Smooth muscle cell (in vitro differentiated cells): ENCODE measurements around the gene PHKG2. TPM values are rescaled to one million over a fixed set of nuclear protein-coding genes. Genes with fewer than 3 reads are reported as not detected.

Experiments used
- DNase-seq: peaks from one replicate; lab custom pipeline; 2025; ENCODE audit not compliant: unreplicated experiment; lab: John Stamatoyannopoulos, UW
- H2AFZ ChIP-seq: fragments of 200-600 bp; sonication (generic); 2 replicates; pipeline ENCODE4 v1.6.0; 2016; ENCODE audit warnings: antibody characterized with exemption, low read depth, mild to moderate bottlenecking
- H3F3A ChIP-seq: fragments of 200-600 bp; sonication (generic); 2 replicates; pipeline ENCODE4 v1.6.0; 2017; ENCODE audit warnings: antibody characterized with exemption, low read depth
- H3K27ac ChIP-seq: fragments of 200-600 bp; sonication (generic); 2 replicates; pipeline ENCODE4 v1.5.1; 2016; ENCODE audit warnings: low read depth, mild to moderate bottlenecking
- H3K27me3 ChIP-seq: fragments of 200-600 bp; sonication (generic); 2 replicates; pipeline ENCODE4 v1.6.1; 2016; ENCODE audit warnings: low read depth, mild to moderate bottlenecking
- H3K36me3 ChIP-seq: fragments of 200-600 bp; sonication (generic); 2 replicates; pipeline ENCODE4 v1.5.1; 2016; ENCODE audit warnings: low read depth
- H3K4me1 ChIP-seq: fragments of 200-600 bp; sonication (generic); 2 replicates; pipeline ENCODE4 v1.5.1; 2016; ENCODE audit warnings: low read depth
- H3K4me2 ChIP-seq: fragments of 200-600 bp; sonication (generic); 2 replicates; pipeline ENCODE4 v1.6.0; 2016; ENCODE audit warnings: mild to moderate bottlenecking
- H3K4me3 ChIP-seq: fragments of 200-600 bp; sonication (generic); 2 replicates; pipeline ENCODE4 v1.5.1; 2016; ENCODE audit warnings: mild to moderate bottlenecking
- H3K79me2 ChIP-seq: fragments of 200-600 bp; sonication (generic); 2 replicates; pipeline ENCODE4 v1.6.0; 2016; ENCODE audit warnings: low read depth, mild to moderate bottlenecking
- H3K9ac ChIP-seq: fragments of 200-600 bp; sonication (generic); 2 replicates; pipeline ENCODE4 v1.6.0; 2016; ENCODE audit warnings: low read depth
- H3K9me3 ChIP-seq: fragments of 200-600 bp; sonication (generic); replicated peaks from 2 replicates; pipeline ENCODE4 v1.5.1; 2016; ENCODE audit warnings: low read depth
- H4K20me1 ChIP-seq: fragments of 200-600 bp; sonication (generic); 2 replicates; pipeline ENCODE4 v1.6.0; 2016; ENCODE audit warnings: low read depth
- CTCF ChIP-seq: fragments of 200-600 bp; sonication (generic); IDR thresholded peaks from 2 replicates; pipeline ENCODE4 v1.5.1; 2017; ENCODE audit warnings: borderline replicate concordance, mild to moderate bottlenecking, antibody characterized with exemption; ENCODE audit not compliant: insufficient read depth, poor library complexity, severe bottlenecking
- WGBS: methylation state at CpG from one replicate; pipeline ENCODE4 v1.1.7; 2016; ENCODE audit warnings: low lambda C conversion rate; 5-methylcytosine and 5-hydroxymethylcytosine counted together
- polyA plus RNA-seq: library from polyadenylated mRNA; unstranded; fragments of >200 nt; fragmentation: Nextera tagmentation; extraction: Ambion mirVana; gene quantifications from 2 replicates; pipeline ENCODE4 v1.2.1, GENCODE V29; 2016
- total RNA-seq: library from RNA; depleted of rRNA; stranded (reverse); fragments of >200 nt; gene quantifications from 2 replicates; pipeline ENCODE4 v1.2.3, GENCODE V29; 2014

Gene PHKG2
- total and polyA plus RNA-seq, 2 experiments from 2014 or later, result 24.9 to 39.1 TPM

DNA sequence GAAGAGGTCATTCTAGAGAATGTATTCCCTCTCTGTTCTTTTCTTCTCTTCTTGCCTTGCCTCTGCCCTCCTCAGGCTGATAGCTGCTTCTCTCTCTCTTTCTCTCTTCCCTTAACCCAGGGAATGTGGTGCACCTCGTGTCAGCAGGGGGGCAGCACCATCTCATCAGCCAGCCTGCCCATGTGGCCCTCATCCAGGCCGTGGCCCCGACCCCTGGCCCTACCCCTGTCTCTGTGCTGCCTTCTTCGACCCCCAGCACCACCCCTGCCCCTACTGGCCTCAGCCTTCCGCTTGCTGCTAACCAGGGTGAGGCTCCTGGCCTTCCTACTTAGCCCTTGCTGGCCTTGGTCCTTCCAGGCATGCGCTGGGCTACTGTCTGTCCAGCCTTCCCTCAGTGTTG lies 25.8 kb upstream of the PHKG2 start:
- no peaks in the 10 kb centered on the region for H3K4me1 ChIP-seq
- H3K36me3 ChIP-seq, result peaks cover 32% of the 10 kb centered on the region
- H4K20me1 ChIP-seq, result peaks cover 56% of the 10 kb centered on the region
- no peaks in the 10 kb centered on the region for H3F3A ChIP-seq
- H2AFZ ChIP-seq, result no peak overlapping the region
- no peak overlapping the region for H3K9ac ChIP-seq
- H3K4me3 ChIP-seq, result no peak overlapping the region
- WGBS, result 100% methylated on average over 3 of the region's 6 CpGs
- no peak overlapping the region for H3K27ac ChIP-seq
- H3K27me3 ChIP-seq, result no peaks in the 10 kb centered on the region
- TF ChIP-seq CTCF, result no peak
- H3K4me2 ChIP-seq, result no peak overlapping the region
- H3K9me3 ChIP-seq, result no peaks in the 10 kb centered on the region
- no peak for DNase-seq
- peaks cover 41% of the 10 kb centered on the region for H3K79me2 ChIP-seq

GRCh38 chr16:30722916-30723315 lies 25.3 kb upstream of the PHKG2 start:
- peaks cover 33% of the 10 kb centered on the region for H3K36me3 ChIP-seq
- no peak for TF ChIP-seq CTCF
- H3K4me1 ChIP-seq, result no peaks in the 10 kb centered on the region
- H3K9ac ChIP-seq, result no peak overlapping the region
- DNase-seq, result no peak
- no peak overlapping the region for H3K27ac ChIP-seq
- no peak overlapping the region for H2AFZ ChIP-seq
- no peak overlapping the region for H3K4me2 ChIP-seq
- H4K20me1 ChIP-seq, result peaks cover 52% of the 10 kb centered on the region
- H3K4me3 ChIP-seq, result no peak overlapping the region
- H3K27me3 ChIP-seq, result no peaks in the 10 kb centered on the region
- no peaks in the 10 kb centered on the region for H3F3A ChIP-seq
- no peaks in the 10 kb centered on the region for H3K9me3 ChIP-seq
- H3K79me2 ChIP-seq, result peaks cover 42% of the 10 kb centered on the region
- WGBS, result 96% methylated on average over 10 of the region's 10 CpGs

GRCh38 chr16:30723725-30724355 lies 24.4 kb upstream of the PHKG2 start:
- DNase-seq, result no peak
- H3K27me3 ChIP-seq, result no peaks in the 10 kb centered on the region
- no peak overlapping the region for H3K4me2 ChIP-seq
- H3K9me3 ChIP-seq, result no peaks in the 10 kb centered on the region
- WGBS, result 97% methylated on average over 12 of the region's 12 CpGs
- H3F3A ChIP-seq, result no peaks in the 10 kb centered on the region
- no peaks in the 10 kb centered on the region for H3K4me1 ChIP-seq
- peaks cover 38% of the 10 kb centered on the region for H3K79me2 ChIP-seq
- TF ChIP-seq CTCF, result no peak
- H4K20me1 ChIP-seq, result peaks cover 44% of the 10 kb centered on the region
- no peak overlapping the region for H3K27ac ChIP-seq
- peaks cover 33% of the 10 kb centered on the region for H3K36me3 ChIP-seq
- no peak overlapping the region for H2AFZ ChIP-seq
- no peak overlapping the region for H3K9ac ChIP-seq
- H3K4me3 ChIP-seq, result no peak overlapping the region
